Spinal cord (tissue), 10 donors: ENCODE results near the gene CLK4. TPM values are rescaled to one million over a fixed set of nuclear protein-coding genes. Genes with fewer than 3 reads are reported as not detected.

Source experiments
- DNase-seq, 6 donors: peaks; one replicate each; pipeline versions ENCODE4 v3.0.0 to v3.0.0-alpha.2; 2013 to 2015; ENCODE audit warnings: low spot score in 6 of 6, low read depth in 4 of 6
- H3K27ac ChIP-seq: one replicate; pipeline ENCODE4 v1.5.1; 2013; ENCODE audit warnings: low read depth, low read length, control low read depth
- H3K27me3 ChIP-seq: one replicate; pipeline ENCODE4 v1.6.1; 2013; ENCODE audit warnings: low read length; ENCODE audit not compliant: control insufficient read depth, insufficient read depth
- H3K36me3 ChIP-seq: one replicate; pipeline ENCODE4 v1.6.1; 2013; ENCODE audit warnings: low read length; ENCODE audit not compliant: control insufficient read depth, insufficient read depth
- H3K4me1 ChIP-seq: one replicate; pipeline ENCODE4 v1.6.1; 2013; ENCODE audit warnings: low read length; ENCODE audit not compliant: control insufficient read depth, insufficient read depth
- H3K4me3 ChIP-seq: one replicate; pipeline ENCODE4 v1.5.1; 2013; ENCODE audit warnings: low read depth, low read length, control low read depth
- H3K9me3 ChIP-seq: one replicate; pipeline ENCODE4 v1.6.1; 2013; ENCODE audit warnings: low read length; ENCODE audit not compliant: control insufficient read depth, insufficient read depth
- WGBS: methylation state at CpG from one replicate; pipeline ENCODE4 v1.1.5; 2013; ENCODE audit warnings: missing lambda C conversion rate; ENCODE audit not compliant: insufficient coverage; 5-methylcytosine and 5-hydroxymethylcytosine counted together
- polyA plus RNA-seq, 2 donors: library from polyadenylated mRNA; unstranded; fragments of 120-200 nt; gene quantifications; one replicate each; pipeline ENCODE4 v1.2.1, GENCODE V29; 2013; ENCODE audit not compliant: insufficient read length in 2 of 2
- total RNA-seq, 2 donors: library from RNA; depleted of rRNA in 1 of 2; stranded (reverse); fragments of 120-200 nt in 1 of 2; fragments of >200 nt in 1 of 2; gene quantifications; one replicate each; pipeline versions ENCODE4 v1.2.3 to v1.2.4, GENCODE V29; 2013 to 2014
- donor health status: healthy.

Gene CLK4
- total and polyA plus RNA-seq, 4 donors, result 47.9 to 64.6 (median 55.2) TPM

- 90% methylated on average over 7 of the region's 7 CpGs for WGBS
- DNase-seq, result no peak
Observed at GRCh38 chr5:178577944-178578343, 48.9 kb downstream of the CLK4 start.

GRCh38 chr5:178577376-178577839, 49.4 kb downstream of the CLK4 start:
- Histone ChIP-seq H3K4me1 (peaks cover 13% of the 10 kb centered on the region), H3K27me3 (peaks cover 12% of the 10 kb centered on the region), H3K27ac (no peak overlapping the region), H3K36me3 (no peaks in the 10 kb centered on the region), H3K4me3 (no peak overlapping the region), H3K9me3 (peaks cover 2% of the 10 kb centered on the region)
- WGBS, result 40% methylated on average over 31 of the region's 31 CpGs
- no peak for DNase-seq

More at GRCh38 chr5:178577944-178578343, 48.9 kb downstream of the CLK4 start:
- Histone ChIP-seq H3K9me3 (no peaks in the 10 kb centered on the region), H3K36me3 (no peaks in the 10 kb centered on the region), H3K27me3 (peaks cover 12% of the 10 kb centered on the region), H3K4me3 (no peak overlapping the region), H3K27ac (no peak overlapping the region), H3K4me1 (peaks cover 13% of the 10 kb centered on the region)

GRCh38 chr5:178576591-178577351, 50.1 kb downstream of the CLK4 start:
- Histone ChIP-seq H3K36me3 (no peaks in the 10 kb centered on the region), H3K4me3 (no peak overlapping the region), H3K27me3 (peaks cover 12% of the 10 kb centered on the region), H3K9me3 (peaks cover 2% of the 10 kb centered on the region), H3K4me1 (peaks cover 13% of the 10 kb centered on the region), H3K27ac (no peak overlapping the region)
- DNase-seq, result peak in 2 of 6 donors; percentile 38 to 56
- WGBS, result 2% methylated on average over 85 of the region's 92 CpGs

GRCh38 chr5:178573216-178573615, 53.6 kb downstream of the CLK4 start:
- no peak for DNase-seq
- Histone ChIP-seq H3K36me3 (no peaks in the 10 kb centered on the region), H3K27ac (no peak overlapping the region), H3K4me3 (no peak overlapping the region), H3K27me3 (peaks cover 12% of the 10 kb centered on the region), H3K4me1 (peaks cover 13% of the 10 kb centered on the region), H3K9me3 (peaks cover 2% of the 10 kb centered on the region)
- 81% methylated on average over 5 of the region's 7 CpGs for WGBS

- Histone ChIP-seq H3K27ac (no peak overlapping the region), H3K4me1 (peaks cover 13% of the 10 kb centered on the region), H3K4me3 (no peak overlapping the region), H3K27me3 (peaks cover 12% of the 10 kb centered on the region), H3K36me3 (no peaks in the 10 kb centered on the region), H3K9me3 (peaks cover 2% of the 10 kb centered on the region)
- no CpG with 5 or more reads among the region's 4 CpGs for WGBS
- no peak for DNase-seq
Observed at GRCh38 chr5:178572617-178573016, 54.2 kb downstream of the CLK4 start.

- DNase-seq, result no peak
- Histone ChIP-seq H3K36me3 (no peaks in the 10 kb centered on the region), H3K4me3 (no peak overlapping the region), H3K9me3 (peaks cover 2% of the 10 kb centered on the region), H3K4me1 (no peaks in the 10 kb centered on the region), H3K27me3 (no peaks in the 10 kb centered on the region), H3K27ac (no peak overlapping the region)
- 75% methylated on average over 1 of the region's 2 CpGs for WGBS
Observed at GRCh38 chr5:178569485-178569884, 57.4 kb downstream of the CLK4 start.

- DNase-seq, result peak in 1 of 6 donors; percentile 25
- Histone ChIP-seq H3K4me3 (no peak overlapping the region), H3K27ac (no peak overlapping the region), H3K9me3 (no peaks in the 10 kb centered on the region), H3K27me3 (no peaks in the 10 kb centered on the region), H3K36me3 (no peaks in the 10 kb centered on the region), H3K4me1 (peaks cover 10% of the 10 kb centered on the region)
- whole genome bisulfite sequencing, result 53% methylated on average over 5 of the region's 12 CpGs
Observed at GRCh38 chr5:178564811-178565550, 61.9 kb downstream of the CLK4 start.

- H3K27me3 ChIP-seq, result no peaks in the 10 kb centered on the region
- H3K36me3 ChIP-seq, result no peaks in the 10 kb centered on the region
- H3K27ac ChIP-seq, result no peak overlapping the region
- no peak overlapping the region for H3K4me3 ChIP-seq
- no peaks in the 10 kb centered on the region for H3K9me3 ChIP-seq
- 22% methylated on average over 4 of the region's 4 CpGs for WGBS
- H3K4me1 ChIP-seq, result peaks cover 10% of the 10 kb centered on the region
- DNase-seq, result no peak
Observed at GRCh38 chr5:178564397-178564796, 62.5 kb downstream of the CLK4 start.

GRCh38 chr5:178563621-178564020, 63.2 kb downstream of the CLK4 start:
- DNase-seq, result no peak
- WGBS, result 82% methylated on average over 8 of the region's 8 CpGs
- Histone ChIP-seq H3K9me3 (no peaks in the 10 kb centered on the region), H3K36me3 (no peaks in the 10 kb centered on the region), H3K4me3 (no peak overlapping the region), H3K4me1 (peaks cover 10% of the 10 kb centered on the region), H3K27ac (no peak overlapping the region), H3K27me3 (no peaks in the 10 kb centered on the region)
